WTC11 (cell line): ENCODE measurements around the gene POLD4.

Source experiments
- ATF2 ChIP-seq: sonication (generic); formaldehyde crosslinking; IDR thresholded peaks from 2 replicates; pipeline ENCODE4 v1.8.1; 2022; ENCODE audit warnings: low read depth, missing genetic modification reagents, borderline replicate concordance
- CREB1 ChIP-seq: sonication (generic); formaldehyde crosslinking; IDR thresholded peaks from 2 replicates; pipeline ENCODE4 v1.8.0; 2023; ENCODE audit warnings: mild to moderate bottlenecking, missing genetic modification reagents
- CTCF ChIP-seq: fragments of 200-600 bp; IDR thresholded peaks from 2 replicates; pipeline ENCODE4 v1.8.0; 2022; ENCODE audit warnings: antibody characterized with exemption
- GABPB1 ChIP-seq: sonication (generic); formaldehyde crosslinking; IDR thresholded peaks from 2 replicates; pipeline ENCODE4 v1.8.1; 2023; ENCODE audit warnings: mild to moderate bottlenecking, missing genetic modification reagents
- MYBL2 ChIP-seq: sonication (generic); formaldehyde crosslinking; IDR thresholded peaks from 2 replicates; pipeline ENCODE4 v1.8.1; 2023; ENCODE audit warnings: mild to moderate bottlenecking, moderate library complexity, missing genetic modification reagents
- NFYB ChIP-seq: sonication (generic); formaldehyde crosslinking; conservative IDR thresholded peaks from 2 replicates; pipeline ENCODE4 v1.8.0; 2022; ENCODE audit warnings: low read depth, missing genetic modification reagents
- NR2C2 ChIP-seq: sonication (generic); formaldehyde crosslinking; IDR thresholded peaks from 2 replicates; pipeline ENCODE4 v1.8.0; 2022; ENCODE audit warnings: mild to moderate bottlenecking, missing genetic modification reagents
- TCF7 ChIP-seq: sonication (generic); formaldehyde crosslinking; IDR thresholded peaks from 2 replicates; pipeline ENCODE4 v1.8.0; 2022; ENCODE audit warnings: mild to moderate bottlenecking, low read depth, missing genetic modification reagents, moderate library complexity
- TEAD1 ChIP-seq: sonication (generic); formaldehyde crosslinking; IDR thresholded peaks from 2 replicates; pipeline ENCODE4 v1.8.0; 2022; ENCODE audit warnings: mild to moderate bottlenecking, missing genetic modification reagents
- ZNF121 ChIP-seq: sonication (generic); formaldehyde crosslinking; IDR thresholded peaks from 2 replicates; pipeline ENCODE4 v1.8.0; 2023; ENCODE audit warnings: missing genetic modification reagents

GRCh38 chr11:67304511-67305113, 48.7 kb downstream of the POLD4 start:
- no peak for TF ChIP-seq TEAD1
- TF ChIP-seq GABPB1 (CRISPR knock-in tag): no peak
- TF ChIP-seq NR2C2: no peak
- TF ChIP-seq TCF7 (CRISPR knock-in tag): no peak
- no peak for TF ChIP-seq CREB1 (CRISPR knock-in tag)
- no peak for TF ChIP-seq MYBL2
- TF ChIP-seq ZNF121: no peak
- no peak for TF ChIP-seq ATF2 (CRISPR knock-in tag)
- TF ChIP-seq CTCF: no peak
- TF ChIP-seq NFYB: no peak
